Psoas muscle (tissue), 8 donors: ENCODE measurements around the gene FZD4. TPM values are rescaled to one million over a fixed set of nuclear protein-coding genes. Genes with fewer than 3 reads are reported as not detected.

Experiments used
- ATAC-seq, 4 donors: fragments of 200-7000 bp; cut with Tn5 transposase; one replicate each; pipeline ENCODE4 v1.9.1; 2020; ENCODE audit warnings: moderate library complexity in 3 of 4, mild to moderate bottlenecking in 2 of 4
- DNase-seq, 2 donors: peaks; one replicate each; pipeline ENCODE4 v3.0.0-alpha.2; 2020
- H3K27ac ChIP-seq: fragments of 200-600 bp; one replicate; pipeline ENCODE4 v1.8.0; 2022
- H3K27me3 ChIP-seq, 3 donors: fragments of 200-600 bp in 1 of 3; one replicate each; pipeline versions ENCODE4 v1.6.1 to v1.8.0; 2013 to 2022; ENCODE audit warnings: low read length in 2 of 3, mild to moderate bottlenecking in 2 of 3, moderate library complexity in 1 of 3; ENCODE audit not compliant: insufficient read depth in 3 of 3
- H3K36me3 ChIP-seq, 2 donors: fragments of 200-600 bp in 1 of 2; one replicate each; pipeline versions ENCODE4 v1.6.1 to v1.8.0; 2013 to 2022; ENCODE audit warnings: low read depth in 1 of 2, mild to moderate bottlenecking in 1 of 2, moderate library complexity in 1 of 2; ENCODE audit not compliant: insufficient read depth in 1 of 2
- H3K4me1 ChIP-seq: fragments of 200-600 bp; one replicate; pipeline ENCODE4 v1.8.0; 2022
- H3K4me3 ChIP-seq: fragments of 200-600 bp; one replicate; pipeline ENCODE4 v1.8.0; 2022; ENCODE audit warnings: mild to moderate bottlenecking
- H3K9me3 ChIP-seq: fragments of 200-600 bp; one replicate; pipeline ENCODE4 v1.8.0; 2022
- WGBS, 3 donors: extraction: QIAGEN DNeasy Blood & Tissue Kit; methylation state at CpG; one replicate each; pipeline versions ENCODE4 v1.1.6 to v1.1.7; 2013; 5-methylcytosine and 5-hydroxymethylcytosine counted together
- intact Hi-C, 2 donors: fragments of 100-400 bp; cut with DNase I; formaldehyde crosslinking; loops; one replicate each; pipeline versions ENCODE4 v1.11.0 to v1.14.2; 2022
- polyA plus RNA-seq, 3 donors: library from polyadenylated mRNA; stranded (reverse); fragments of 200-250 nt; gene quantifications; one replicate each; pipeline ENCODE4 v1.2.3, GENCODE V29; 2013
- total RNA-seq, 4 donors: library from RNA; stranded (reverse); fragmentation: NEBNext Ultra II Directional in 2 of 4; extraction: Animal tissue kit (Norgen Biotek cat#: 25700) in 2 of 4; gene quantifications; one replicate each; pipeline versions ENCODE4 v1.2.1 to v1.2.4, GENCODE V29; 2021 to 2023
- TF ChIP-seq, protein P1 (sequence below): fragments of 200-600 bp; IDR thresholded peaks from one replicate; pipeline ENCODE4 v1.8.0; 2022; ENCODE audit warnings: antibody characterized with exemption
- donor health status: healthy with polysubstance abuse.
- donor health status: DM: no; HTN: no; CAD: no; lungs with moderate emphysema.
- donor health status: Bipolar disorder and iron deficiency.
- donor health status: healthy.
- donor health status: DM: yes; HTN: yes; CAD: no.
- donor health status: DM: no; HTN: no; CAD: no.
- donor health status: DM: no; HTN: no; CAD: no.
- donor health status: DM: yes; HTN: yes; CAD: no.

Gene FZD4
- total and polyA plus RNA-seq, 7 donors = 12.3 to 158 (median 27.5) TPM

DNA sequence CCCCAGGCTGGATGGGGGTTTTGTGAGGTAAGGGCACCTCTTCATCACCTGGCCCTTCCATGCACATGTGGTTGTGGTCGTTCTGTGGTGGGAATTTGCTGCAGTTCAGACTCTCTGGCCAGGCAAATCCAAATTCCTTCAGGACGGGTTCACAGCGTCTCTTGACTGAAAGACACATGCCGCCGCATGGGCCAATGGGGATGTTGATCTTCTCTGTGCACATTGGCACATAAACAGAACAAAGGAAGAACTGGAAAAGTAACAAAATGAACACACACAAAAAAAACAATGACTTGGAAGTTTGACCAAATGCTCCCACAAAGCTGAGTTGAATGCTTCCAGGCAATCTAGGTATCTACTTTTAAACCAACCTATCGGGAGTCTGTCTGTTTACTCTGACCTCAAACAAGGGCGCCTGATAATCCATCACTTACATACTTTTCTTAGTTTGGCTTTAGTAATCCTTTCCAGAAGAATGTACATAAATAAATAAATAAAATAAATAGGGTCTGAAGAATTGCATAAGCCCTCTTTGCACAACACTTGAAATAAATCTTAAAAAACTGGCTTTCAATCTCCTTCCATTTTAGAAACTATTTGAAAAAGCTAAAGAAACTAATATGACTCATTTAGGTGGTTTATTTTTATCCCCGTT lies 2.8 kb downstream of the FZD4 start:
- peak overlapping the region; percentile 42 for H3K27ac ChIP-seq
- TF ChIP-seq, protein P1, sequence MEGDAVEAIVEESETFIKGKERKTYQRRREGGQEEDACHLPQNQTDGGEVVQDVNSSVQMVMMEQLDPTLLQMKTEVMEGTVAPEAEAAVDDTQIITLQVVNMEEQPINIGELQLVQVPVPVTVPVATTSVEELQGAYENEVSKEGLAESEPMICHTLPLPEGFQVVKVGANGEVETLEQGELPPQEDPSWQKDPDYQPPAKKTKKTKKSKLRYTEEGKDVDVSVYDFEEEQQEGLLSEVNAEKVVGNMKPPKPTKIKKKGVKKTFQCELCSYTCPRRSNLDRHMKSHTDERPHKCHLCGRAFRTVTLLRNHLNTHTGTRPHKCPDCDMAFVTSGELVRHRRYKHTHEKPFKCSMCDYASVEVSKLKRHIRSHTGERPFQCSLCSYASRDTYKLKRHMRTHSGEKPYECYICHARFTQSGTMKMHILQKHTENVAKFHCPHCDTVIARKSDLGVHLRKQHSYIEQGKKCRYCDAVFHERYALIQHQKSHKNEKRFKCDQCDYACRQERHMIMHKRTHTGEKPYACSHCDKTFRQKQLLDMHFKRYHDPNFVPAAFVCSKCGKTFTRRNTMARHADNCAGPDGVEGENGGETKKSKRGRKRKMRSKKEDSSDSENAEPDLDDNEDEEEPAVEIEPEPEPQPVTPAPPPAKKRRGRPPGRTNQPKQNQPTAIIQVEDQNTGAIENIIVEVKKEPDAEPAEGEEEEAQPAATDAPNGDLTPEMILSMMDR = no peak
- H3K9me3 ChIP-seq = no peaks in the 10 kb centered on the region
- no peaks in the 10 kb centered on the region for H3K27me3 ChIP-seq
- H3K4me1 ChIP-seq = peaks cover 70% of the 10 kb centered on the region
- 25 to 32% (median 28%) methylated on average over 8 of the region's 8 CpGs for WGBS, 3 donors
- H3K36me3 ChIP-seq = peaks cover 9 to 32% of the 10 kb centered on the region in 2 donors
- DNase-seq (no peak), ATAC-seq (no peak)
- H3K4me3 ChIP-seq = peak overlapping the region; percentile 96
- intact Hi-C loops = no loop called here

DNA sequence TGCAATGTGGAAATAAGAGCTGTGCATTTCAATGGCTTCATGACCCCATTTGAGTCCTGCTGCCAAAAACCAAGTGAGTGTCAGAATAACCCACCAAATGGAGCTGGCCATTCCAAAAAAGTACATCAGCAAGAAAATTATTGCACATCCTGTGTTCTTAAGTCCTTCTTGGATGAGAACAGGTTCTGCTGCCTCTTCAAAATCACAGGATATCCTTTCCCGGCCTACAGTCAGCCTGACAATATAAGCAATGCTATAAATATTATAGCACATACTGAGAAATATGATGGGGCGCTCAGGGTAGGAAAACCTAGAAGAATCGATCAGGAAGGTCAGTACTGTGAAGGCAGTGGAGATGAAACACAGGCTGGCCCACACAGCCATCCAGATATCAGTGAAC lies 3.5 kb downstream of the FZD4 start:
- peak overlapping the region; percentile 42 for H3K27ac ChIP-seq
- H3K9me3 ChIP-seq = no peaks in the 10 kb centered on the region
- DNase-seq (no peak), ATAC-seq (no peak)
- peak overlapping the region; percentile 96 for H3K4me3 ChIP-seq
- intact Hi-C loops = no loop called here
- peaks cover 73% of the 10 kb centered on the region for H3K4me1 ChIP-seq
- TF ChIP-seq, protein P1 = no peak
- H3K36me3 ChIP-seq = peaks cover 9 to 35% of the 10 kb centered on the region in 2 donors
- H3K27me3 ChIP-seq = no peaks in the 10 kb centered on the region
- WGBS, 3 donors = 47 to 54% (median 49%) methylated on average over 3 of the region's 3 CpGs

DNA sequence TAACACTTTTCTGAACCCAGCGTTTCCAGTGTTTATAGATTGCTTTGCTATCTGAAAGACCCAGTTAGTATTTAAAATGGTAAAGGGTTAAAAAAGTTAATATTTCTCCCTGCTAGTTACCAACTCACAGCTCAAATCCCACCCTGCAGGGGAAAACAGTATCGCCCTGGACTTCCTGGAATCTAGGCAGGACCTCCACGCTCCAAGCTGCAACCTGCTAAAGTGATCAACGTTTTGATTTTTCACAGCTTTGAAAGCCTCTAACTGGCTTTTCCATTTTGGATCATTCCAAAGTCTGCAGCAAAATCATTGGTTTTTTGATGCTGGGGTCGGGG lies 4.6 kb downstream of the FZD4 start:
- Histone ChIP-seq H3K27ac (no peak overlapping the region), H3K9me3 (no peaks in the 10 kb centered on the region), H3K36me3 (peaks cover 9 to 44% of the 10 kb centered on the region in 2 donors), H3K27me3 (no peaks in the 10 kb centered on the region), H3K4me1 (peaks cover 77% of the 10 kb centered on the region), H3K4me3 (peak overlapping the region; percentile 96)
- DNase-seq = no peak
- no peak for ATAC-seq
- TF ChIP-seq, protein P1 = no peak
- 42 to 44% (median 42%) methylated on average over 5 of the region's 5 CpGs for WGBS, 3 donors
- intact Hi-C loops = no loop called here

DNA sequence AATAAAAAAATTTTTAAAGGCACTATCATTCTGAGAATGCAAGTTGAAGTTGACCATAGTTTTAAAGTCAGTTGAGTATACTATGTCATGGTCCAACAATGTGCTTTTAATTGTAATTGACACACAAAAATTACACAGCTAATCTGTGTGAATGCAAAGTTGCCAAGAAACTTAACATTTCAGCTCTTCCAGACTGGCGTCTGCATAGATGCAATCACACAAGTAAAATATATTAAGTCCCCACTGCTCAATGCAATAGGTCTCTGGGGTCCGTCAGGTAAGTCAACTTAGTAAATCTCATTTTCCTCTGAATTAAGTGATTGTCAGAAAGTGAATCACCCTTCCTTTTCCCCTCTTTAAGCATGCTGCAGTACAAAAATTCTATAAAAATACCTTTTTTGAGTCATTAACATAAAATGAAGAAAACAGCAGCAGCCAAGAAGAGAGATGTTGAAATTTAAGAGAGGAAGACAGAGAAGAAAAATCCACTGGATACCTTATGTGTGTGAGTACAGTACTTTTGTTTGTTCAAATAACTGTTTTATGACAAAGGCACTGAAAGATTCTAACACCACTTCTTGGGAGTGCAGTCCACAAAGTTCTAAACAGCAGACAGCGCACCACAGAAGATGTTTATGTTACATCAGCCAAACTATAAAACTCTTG lies 5.1 kb downstream of the FZD4 start:
- Histone ChIP-seq H3K9me3 (no peaks in the 10 kb centered on the region), H3K27ac (no peak overlapping the region), H3K27me3 (no peaks in the 10 kb centered on the region), H3K4me3 (peak overlapping the region; percentile 96), H3K36me3 (peaks cover 9 to 44% of the 10 kb centered on the region in 2 donors), H3K4me1 (peaks cover 82% of the 10 kb centered on the region)
- ATAC-seq (no peak), DNase-seq (no peak)
- 58 to 66% (median 58%) methylated on average over 3 of the region's 3 CpGs for WGBS, 3 donors
- TF ChIP-seq, protein P1 = no peak
- intact Hi-C loops = loop anchor here in 1 of 2 donors (10.0 kb wide), 1 partner anchor 175 kb away; no protein-coding TSS in a partner anchor
